Lower leg skin (tissue), 4 donors: Measurements from ENCODE around the gene FAM53A. TPM values are rescaled to one million over a fixed set of nuclear protein-coding genes. Genes with fewer than 3 reads are reported as not detected.
A peak's percentile ranks its signal among the peaks of the same experiment; 100 is the strongest.

ENCODE experiments used
- DNase-seq, 2 donors: peaks; one replicate each; pipeline ENCODE4 v3.0.0-alpha.2; 2019; ENCODE audit warnings: low spot score in 2 of 2
- H3K4me3 ChIP-seq: fragments of 200-600 bp; sonication (generic); 2 replicates; pipeline ENCODE4 v1.5.1; 2017; ENCODE audit warnings: mild to moderate bottlenecking, low read depth; ENCODE audit not compliant: poor library complexity, severe bottlenecking
- CTCF ChIP-seq, 3 donors: fragments of 450-650 bp; IDR thresholded peaks; one replicate each; pipeline ENCODE4 v1.5.1; 2016; ENCODE audit warnings: antibody characterized with exemption in 3 of 3, mild to moderate bottlenecking in 3 of 3, moderate library complexity in 2 of 3
- POLR2A ChIP-seq, 2 donors: fragments of 450-650 bp; IDR thresholded peaks; one replicate each; pipeline ENCODE4 v1.6.1; 2016 to 2017; ENCODE audit warnings: antibody characterized with exemption in 2 of 2, mild to moderate bottlenecking in 1 of 2, moderate library complexity in 1 of 2
- WGBS, 2 donors: methylation state at CpG; one replicate each; pipeline ENCODE4 v1.1.5; 2018; 5-methylcytosine and 5-hydroxymethylcytosine counted together
- intact Hi-C: fragments of 100-400 bp; cut with DNase I; formaldehyde crosslinking; loops from one replicate; pipeline ENCODE4 v1.15.0; 2023; ENCODE audit warnings: low total_unique reads
- total RNA-seq, 4 donors: library from RNA; depleted of rRNA; stranded (reverse); fragments of >200 nt; gene quantifications; one replicate each; pipeline ENCODE4 v1.1.0, GENCODE V29; 2016

The FAM53A gene
- total RNA-seq, 4 donors from 2014 or later: 1.2 to 7.5 (median 3.7) TPM

- H3K4me3 ChIP-seq: no peak overlapping the region
- intact Hi-C loops: no loop called here
- DNase-seq: no peak
- 82 to 92% methylated on average over 7 to 10 of the region's 10 CpGs for WGBS, 2 donors
- TF ChIP-seq POLR2A (IDR thresholded peaks at IDR 0.05) (no peak), CTCF (IDR thresholded peaks at IDR 0.05) (no peak)
These were observed 54.4 kb downstream of the FAM53A start for GRCh38 chr4:1629699-1630083.

GRCh38 chr4:1628892-1629698, 55.0 kb downstream of the FAM53A start:
- WGBS, 2 donors: 38 to 49% methylated on average over 9 to 11 of the region's 25 CpGs
- no peak for TF ChIP-seq POLR2A (IDR thresholded peaks at IDR 0.05)
- peak in 1 of 3 donors; percentile 86 for TF ChIP-seq CTCF (IDR thresholded peaks at IDR 0.05)
- DNase-seq: peak; percentile 30 to 90
- H3K4me3 ChIP-seq: no peak overlapping the region
- intact Hi-C loops: no loop called here

- no peak overlapping the region for H3K4me3 ChIP-seq
- TF ChIP-seq POLR2A (IDR thresholded peaks at IDR 0.05): no peak
- TF ChIP-seq CTCF (IDR thresholded peaks at IDR 0.05): no peak
- DNase-seq: no peak
- WGBS, 2 donors: 92 to 100% methylated on average over 2 to 5 of the region's 16 CpGs
- intact Hi-C loops: no loop called here
These were observed 56.4 kb downstream of the FAM53A start for GRCh38 chr4:1627417-1628313.

- intact Hi-C loops: no loop called here
- H3K4me3 ChIP-seq: no peak overlapping the region
- WGBS, 2 donors: 88 to 89% methylated on average over 3 of the region's 9 CpGs
- no peak for DNase-seq
- TF ChIP-seq POLR2A (IDR thresholded peaks at IDR 0.05) (no peak), CTCF (IDR thresholded peaks at IDR 0.05) (no peak)
These were observed 57.2 kb downstream of the FAM53A start for GRCh38 chr4:1626941-1627340.

- WGBS, 2 donors: 92% methylated on average over 13 to 16 of the region's 16 CpGs
- intact Hi-C loops: no loop called here
- DNase-seq: no peak
These were observed 58.0 kb downstream of the FAM53A start for GRCh38 chr4:1626151-1626550.

More at GRCh38 chr4:1626151-1626550, 58.0 kb downstream of the FAM53A start:
- TF ChIP-seq CTCF (IDR thresholded peaks at IDR 0.05) (no peak), POLR2A (IDR thresholded peaks at IDR 0.05) (no peak)
- H3K4me3 ChIP-seq: no peak overlapping the region
